Measurements from ENCODE around the gene RGSL1. TPM values are rescaled to one million over a fixed set of nuclear protein-coding genes. Genes with fewer than 3 reads are reported as not detected.

The RGSL1 gene
- total and polyA plus RNA-seq, 2 of the 8 experiments (the other 6 are each of a cell fraction or from before 2014, with no cell fraction given): not detected

DNA sequence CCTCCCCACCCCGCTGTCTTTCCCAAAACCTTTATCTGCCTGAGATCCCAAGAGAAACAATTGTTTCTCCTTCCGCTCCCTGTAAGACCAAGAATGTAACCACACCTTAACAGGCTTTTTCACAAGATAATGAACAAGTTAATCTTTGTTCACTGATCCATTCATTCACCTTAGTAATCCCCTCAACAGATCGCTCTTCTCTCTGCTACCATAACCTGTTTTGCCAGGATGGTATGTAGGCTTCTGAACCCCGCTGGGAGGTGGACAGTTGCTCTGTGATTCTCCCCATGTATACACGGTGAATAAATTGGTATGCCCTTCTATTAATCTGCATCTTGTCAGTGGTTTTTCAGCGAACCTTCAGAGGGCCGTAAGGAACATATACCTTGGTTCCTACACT lies 18.7 kb upstream of the RGSL1 start:
- CTCF ChIA-PET (ENCODE audit: partially characterized antibody): interaction anchor here (1.2 to 1.5 kb wide), 2 partner anchors 31 to 352 kb away, joined by 3 read pairs; partner anchors contain the start of gene TEDDM1
- Histone ChIP-seq H3K79me1 (ENCODE audit: low read depth, low read length) (no peaks in the 10 kb centered on the region), H2AFZ (ENCODE audit: low read length) (no peak overlapping the region), H3K23me2 (ENCODE audit: low read depth, low read length) (no peaks in the 10 kb centered on the region), H3K4me3 (ENCODE audit: extremely low read depth in 1 of 4, insufficient read depth in 2 of 4, low read depth in 3 of 4, low read length in 4 of 4) (no peak overlapping the region), H3K14ac (ENCODE audit: insufficient read length) (no peak overlapping the region), H2BK12ac (ENCODE audit: low read depth, low read length) (no peak overlapping the region), H3K18ac (ENCODE audit: extremely low read depth, low read length) (no peak overlapping the region), H3K4me2 (ENCODE audit: insufficient read depth in 1 of 2, low read depth in 2 of 2, low read length in 2 of 2) (no peak overlapping the region), H4K8ac (ENCODE audit: extremely low read depth, insufficient read depth, low read length) (no peak overlapping the region), H3K9ac (replicated peaks in 1 of 4; ENCODE audit: extremely low read depth in 1 of 4, low read depth in 3 of 4, low read length in 3 of 4) (no peak overlapping the region), H3K27me3 (replicated peaks in 1 of 4; ENCODE audit: control insufficient read depth in 3 of 4, extremely low read depth in 1 of 4, insufficient read depth in 3 of 4, low read length in 3 of 4) (no peaks in the 10 kb centered on the region), H4K20me1 (replicated peaks in 1 of 2; ENCODE audit: control insufficient read depth in 1 of 2, insufficient read depth in 2 of 2, low read length in 2 of 2) (no peaks in the 10 kb centered on the region), H3K27ac (ENCODE audit: low read depth, low read length) (no peak overlapping the region), H4K91ac (replicated peaks; ENCODE audit: insufficient read length, low read length) (no peak overlapping the region), H2BK20ac (ENCODE audit: low read length) (no peak overlapping the region), H2AK5ac (ENCODE audit: low read depth, low read length) (no peak overlapping the region), H4K5ac (ENCODE audit: insufficient read length, low read depth, low read length) (no peak overlapping the region), H3K56ac (replicated peaks; ENCODE audit: insufficient read length, low read depth, low read length) (no peak overlapping the region), H3K4ac (replicated peaks; ENCODE audit: insufficient read length, low read depth, low read length) (no peak overlapping the region), H2BK15ac (ENCODE audit: low read length) (no peak overlapping the region), H3K9me3 (ENCODE audit: insufficient read depth in 2 of 2, low read depth in 1 of 2, low read length in 1 of 2) (no peaks in the 10 kb centered on the region), H3K36me3 (ENCODE audit: control insufficient read depth in 2 of 4, insufficient read depth in 4 of 4, low read length in 3 of 4) (no peaks in the 10 kb centered on the region), H3K23ac (ENCODE audit: insufficient read length) (no peak overlapping the region), H2BK120ac (replicated peaks; ENCODE audit: low read depth, low read length) (no peak overlapping the region), H3K4me1 (replicated peaks in 1 of 4; ENCODE audit: control insufficient read depth in 3 of 4, insufficient read depth in 4 of 4, low read length in 3 of 4) (no peaks in the 10 kb centered on the region), H2BK5ac (ENCODE audit: low read depth, low read length) (no peak overlapping the region), H3K79me2 (ENCODE audit: control insufficient read depth in 1 of 2, insufficient read depth in 2 of 2, low read length in 2 of 2) (no peaks in the 10 kb centered on the region)
- FAIRE-seq (no peak), DNase-seq (ENCODE audit: low read depth in 1 of 2, low spot score in 2 of 2) (no peak)
- POLR2A ChIA-PET (ENCODE audit: partially characterized antibody): no interaction called here
- no peak for TF ChIP-seq SRF (IDR thresholded peaks at IDR 0.05; ENCODE audit: low read depth, low read length)
- 92% methylated on average over 7 of the region's 7 CpGs; no CpG with 5 or more reads in 1 of the 2 experiments for WGBS, 2 experiments (ENCODE audit: extremely low coverage in 1 of 2, insufficient coverage in 1 of 2, insufficient read length in 1 of 2, insufficient replicate concordance in 2 of 2, low coverage in 1 of 2, low lambda C conversion rate in 2 of 2, missing lambda C conversion rate in 1 of 2)

Data from H1 (cell line).